ENCODE measurements around the gene ORM1.

Gene ORM1

GRCh38 chr9:114314256-114314867 lies 8.5 kb upstream of the ORM1 start:
- DNase-seq (ENCODE audit: low read depth): no peak
- no peak overlapping the region for H3K4me3 ChIP-seq (ENCODE audit: low read length)
- TF ChIP-seq, protein P1, sequence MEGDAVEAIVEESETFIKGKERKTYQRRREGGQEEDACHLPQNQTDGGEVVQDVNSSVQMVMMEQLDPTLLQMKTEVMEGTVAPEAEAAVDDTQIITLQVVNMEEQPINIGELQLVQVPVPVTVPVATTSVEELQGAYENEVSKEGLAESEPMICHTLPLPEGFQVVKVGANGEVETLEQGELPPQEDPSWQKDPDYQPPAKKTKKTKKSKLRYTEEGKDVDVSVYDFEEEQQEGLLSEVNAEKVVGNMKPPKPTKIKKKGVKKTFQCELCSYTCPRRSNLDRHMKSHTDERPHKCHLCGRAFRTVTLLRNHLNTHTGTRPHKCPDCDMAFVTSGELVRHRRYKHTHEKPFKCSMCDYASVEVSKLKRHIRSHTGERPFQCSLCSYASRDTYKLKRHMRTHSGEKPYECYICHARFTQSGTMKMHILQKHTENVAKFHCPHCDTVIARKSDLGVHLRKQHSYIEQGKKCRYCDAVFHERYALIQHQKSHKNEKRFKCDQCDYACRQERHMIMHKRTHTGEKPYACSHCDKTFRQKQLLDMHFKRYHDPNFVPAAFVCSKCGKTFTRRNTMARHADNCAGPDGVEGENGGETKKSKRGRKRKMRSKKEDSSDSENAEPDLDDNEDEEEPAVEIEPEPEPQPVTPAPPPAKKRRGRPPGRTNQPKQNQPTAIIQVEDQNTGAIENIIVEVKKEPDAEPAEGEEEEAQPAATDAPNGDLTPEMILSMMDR (conservative IDR thresholded peaks at IDR 0.05; ENCODE audit: low read depth, low read length): no peak

DNA sequence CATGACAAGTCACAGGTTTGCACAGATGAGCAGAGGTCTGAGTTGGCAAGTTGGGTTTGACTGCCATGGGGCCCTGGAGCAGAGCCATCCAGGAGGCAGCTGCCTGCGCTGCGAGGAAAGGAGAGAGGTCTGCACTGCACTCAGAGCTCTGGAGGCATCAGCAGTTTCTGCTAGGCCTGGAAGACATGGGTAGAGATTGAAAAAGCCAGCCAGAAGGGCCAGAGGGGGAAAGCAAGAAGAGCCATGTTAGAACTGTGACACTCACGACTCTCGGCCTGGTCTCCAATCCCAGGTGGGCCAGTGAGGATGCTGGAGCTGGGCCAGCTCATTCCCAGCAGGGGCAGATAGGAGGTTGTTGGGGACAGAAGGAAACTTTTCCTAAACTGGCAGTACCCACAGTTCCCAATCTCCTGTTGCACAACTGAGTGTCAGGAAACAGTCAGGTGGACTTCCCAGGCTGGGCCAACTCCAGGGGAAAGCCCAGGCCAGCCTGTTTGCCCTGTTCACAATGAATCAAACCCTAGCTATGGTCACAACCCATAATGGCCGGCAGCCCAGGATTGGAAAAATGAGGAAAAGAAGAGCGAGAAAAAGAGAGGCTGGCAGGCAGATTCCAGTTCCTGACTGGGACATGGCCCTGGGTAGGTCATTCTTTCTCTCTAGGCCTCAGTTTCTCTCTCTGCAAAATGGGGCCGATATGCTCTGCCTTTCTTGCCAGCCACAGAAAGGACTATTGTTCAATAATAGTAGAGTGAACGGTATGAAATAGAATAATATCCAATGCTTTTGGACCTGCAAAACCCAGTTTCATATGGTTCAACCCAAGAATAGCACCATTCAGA lies 7.8 kb upstream of the ORM1 start:
- TF ChIP-seq, protein P1 (conservative IDR thresholded peaks at IDR 0.05; ENCODE audit: low read depth, low read length): no peak
- no peak overlapping the region for H3K4me3 ChIP-seq (ENCODE audit: low read length)
- no peak for DNase-seq (ENCODE audit: low read depth)

- no peak for DNase-seq (ENCODE audit: low read depth)
- TF ChIP-seq, protein P1 (conservative IDR thresholded peaks at IDR 0.05; ENCODE audit: low read depth, low read length): no peak
- H3K4me3 ChIP-seq (ENCODE audit: low read length): no peak overlapping the region
Measured at GRCh38 chr9:114315723-114316363, 7.1 kb upstream of the ORM1 start.

DNA sequence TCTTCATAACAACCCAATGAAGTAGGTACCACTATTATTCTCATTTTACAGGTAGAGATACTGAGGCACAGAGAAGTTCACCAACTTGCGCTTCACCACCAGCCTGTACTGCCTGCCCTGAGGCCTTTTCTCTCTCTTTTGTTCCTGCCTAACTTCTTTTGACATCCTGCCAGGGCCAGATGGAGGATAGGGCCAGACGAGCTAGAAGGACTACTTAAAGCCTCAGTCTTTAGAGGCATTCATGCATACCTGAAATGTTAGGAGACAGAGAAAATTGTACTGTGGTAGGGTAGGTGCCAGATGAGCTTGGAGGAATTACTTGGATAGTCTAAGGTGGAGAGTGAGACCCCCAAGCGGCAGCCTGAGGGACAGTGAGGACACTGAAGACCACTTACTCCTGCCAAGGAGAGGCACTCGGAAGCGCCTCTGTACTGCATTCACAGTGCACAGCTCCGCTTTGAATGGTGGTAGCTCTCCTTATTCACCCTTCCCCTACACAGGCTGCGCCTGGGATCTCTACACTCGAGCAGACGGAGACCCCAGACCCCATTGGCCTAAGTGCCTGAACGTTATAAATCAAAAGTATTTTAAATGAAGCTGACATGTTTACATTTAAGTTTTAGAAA lies 6.2 kb upstream of the ORM1 start:
- TF ChIP-seq, protein P1 (conservative IDR thresholded peaks at IDR 0.05; ENCODE audit: low read depth, low read length): no peak
- no peak overlapping the region for H3K4me3 ChIP-seq (ENCODE audit: low read length)
- no peak for DNase-seq (ENCODE audit: low read depth)

GRCh38 chr9:114317665-114318357 lies 5.1 kb upstream of the ORM1 start:
- TF ChIP-seq, protein P1 (conservative IDR thresholded peaks at IDR 0.05; ENCODE audit: low read depth, low read length): no peak
- H3K4me3 ChIP-seq (ENCODE audit: low read length): no peak overlapping the region
- no peak for DNase-seq (ENCODE audit: low read depth)

DNA sequence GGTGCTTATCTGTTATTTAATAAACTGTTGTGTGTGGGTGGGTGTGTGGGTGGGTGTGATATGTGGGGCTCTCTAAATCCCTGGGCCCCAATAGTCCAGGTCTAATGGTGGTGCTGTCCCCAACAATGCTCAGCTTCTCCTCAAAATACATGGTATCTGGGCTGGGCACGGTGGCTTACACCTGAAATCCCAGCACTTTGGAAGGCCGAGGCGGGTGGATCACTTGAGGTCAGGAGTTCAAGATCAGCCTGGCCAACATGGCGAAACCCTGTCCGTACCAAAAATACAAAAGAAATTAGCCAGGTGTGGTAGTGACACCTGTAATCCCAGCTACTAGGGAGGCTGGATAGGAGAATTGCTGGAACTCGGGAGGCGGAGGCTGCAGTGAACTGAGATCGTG lies 4.5 kb upstream of the ORM1 start:
- TF ChIP-seq, protein P1 (conservative IDR thresholded peaks at IDR 0.05; ENCODE audit: low read depth, low read length): no peak
- no peak overlapping the region for H3K4me3 ChIP-seq (ENCODE audit: low read length)
- no peak for DNase-seq (ENCODE audit: low read depth)
